Measurements from ENCODE around the gene DCDC2. TPM values are rescaled to one million over a fixed set of nuclear protein-coding genes. Genes with fewer than 3 reads are reported as not detected.

The DCDC2 gene
- total RNA-seq, 4 donors from 2014 or later: 0.51 TPM; not detected in 3

DNA sequence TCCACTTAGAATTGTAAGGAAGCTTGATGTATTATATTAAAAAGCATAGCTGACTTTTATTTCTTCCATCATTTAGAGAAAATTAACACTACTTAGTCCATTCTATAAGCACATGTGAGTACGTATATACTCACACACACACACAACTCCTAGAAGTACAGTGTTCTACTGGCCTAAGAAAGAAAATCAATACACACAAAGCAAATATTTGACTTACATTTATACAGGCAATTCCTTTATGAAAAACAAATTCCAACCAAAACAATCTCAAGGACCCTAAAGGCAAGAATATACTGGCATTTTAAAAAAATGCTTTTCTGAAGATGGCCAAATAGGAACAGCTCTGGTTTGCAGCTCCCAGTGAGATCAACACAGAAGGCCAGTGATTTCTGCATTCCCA, 160.0 kb downstream of the DCDC2 start:
- TF ChIP-seq, protein P1, sequence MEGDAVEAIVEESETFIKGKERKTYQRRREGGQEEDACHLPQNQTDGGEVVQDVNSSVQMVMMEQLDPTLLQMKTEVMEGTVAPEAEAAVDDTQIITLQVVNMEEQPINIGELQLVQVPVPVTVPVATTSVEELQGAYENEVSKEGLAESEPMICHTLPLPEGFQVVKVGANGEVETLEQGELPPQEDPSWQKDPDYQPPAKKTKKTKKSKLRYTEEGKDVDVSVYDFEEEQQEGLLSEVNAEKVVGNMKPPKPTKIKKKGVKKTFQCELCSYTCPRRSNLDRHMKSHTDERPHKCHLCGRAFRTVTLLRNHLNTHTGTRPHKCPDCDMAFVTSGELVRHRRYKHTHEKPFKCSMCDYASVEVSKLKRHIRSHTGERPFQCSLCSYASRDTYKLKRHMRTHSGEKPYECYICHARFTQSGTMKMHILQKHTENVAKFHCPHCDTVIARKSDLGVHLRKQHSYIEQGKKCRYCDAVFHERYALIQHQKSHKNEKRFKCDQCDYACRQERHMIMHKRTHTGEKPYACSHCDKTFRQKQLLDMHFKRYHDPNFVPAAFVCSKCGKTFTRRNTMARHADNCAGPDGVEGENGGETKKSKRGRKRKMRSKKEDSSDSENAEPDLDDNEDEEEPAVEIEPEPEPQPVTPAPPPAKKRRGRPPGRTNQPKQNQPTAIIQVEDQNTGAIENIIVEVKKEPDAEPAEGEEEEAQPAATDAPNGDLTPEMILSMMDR (IDR thresholded peaks at IDR 0.05; ENCODE audit: low read depth): no peak

GRCh38 chr6:24195836-24196597, 161.8 kb downstream of the DCDC2 start:
- TF ChIP-seq, protein P1 (IDR thresholded peaks at IDR 0.05; ENCODE audit: low read depth): no peak

GRCh38 chr6:24194978-24195700, 162.7 kb downstream of the DCDC2 start:
- TF ChIP-seq, protein P1 (IDR thresholded peaks at IDR 0.05; ENCODE audit: low read depth): no peak

DNA sequence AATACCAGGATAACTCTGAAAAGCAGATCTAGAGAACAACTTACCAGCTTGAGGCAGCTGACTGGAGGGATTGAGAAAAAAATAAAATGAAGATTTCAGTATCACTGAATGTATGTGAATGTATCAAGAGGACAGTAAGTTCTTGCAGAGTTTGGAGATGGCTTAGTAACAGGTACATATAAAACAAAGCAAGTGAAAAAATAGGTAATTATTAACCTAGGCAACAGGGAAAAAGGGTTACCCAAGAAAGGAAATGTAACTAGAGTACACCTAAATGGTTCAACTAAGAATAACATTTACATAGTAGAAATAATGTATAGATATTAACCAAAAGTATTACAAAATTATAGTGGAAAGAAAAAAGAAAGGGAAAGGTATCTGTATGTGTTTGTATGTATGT, 164.5 kb downstream of the DCDC2 start:
- TF ChIP-seq, protein P1 (IDR thresholded peaks at IDR 0.05; ENCODE audit: low read depth): no peak

GRCh38 chr6:24191346-24191745, 166.5 kb downstream of the DCDC2 start:
- TF ChIP-seq, protein P1 (IDR thresholded peaks at IDR 0.05; ENCODE audit: low read depth): no peak

DNA sequence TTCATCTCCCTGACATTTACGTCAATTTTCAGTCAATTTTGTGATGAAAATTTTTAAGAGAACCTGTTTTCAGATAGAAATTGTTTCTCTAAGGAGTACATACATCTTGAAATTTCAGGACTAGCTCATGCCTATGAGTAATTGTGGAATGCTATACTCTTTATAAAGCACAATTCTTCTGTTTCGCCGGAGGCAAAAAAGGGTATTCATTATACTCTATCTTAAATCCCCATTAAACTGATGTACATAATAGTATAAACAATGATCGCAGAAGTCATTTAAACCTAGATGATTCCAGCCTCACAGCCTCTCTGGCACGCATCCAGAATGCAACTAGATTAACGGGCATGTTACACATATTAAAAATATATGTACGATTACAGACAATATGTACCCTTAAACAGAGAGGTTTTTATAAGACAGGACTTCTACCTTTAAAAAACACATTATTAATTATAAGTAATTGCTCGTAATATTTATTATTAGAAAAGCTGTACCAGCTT, 169.2 kb downstream of the DCDC2 start:
- TF ChIP-seq, protein P1 (IDR thresholded peaks at IDR 0.05; ENCODE audit: low read depth): no peak

- TF ChIP-seq, protein P1 (IDR thresholded peaks at IDR 0.05; ENCODE audit: low read depth): no peak
Observed at GRCh38 chr6:24187965-24188577, 169.8 kb downstream of the DCDC2 start.

All from subcutaneous adipose tissue (tissue), 4 donors.